HG03575 (cell line): ENCODE results near the gene CHID1.

Source experiments
- ATAC-seq: cut with Tn5 transposase; IDR thresholded peaks from one replicate; pipeline ENCODE4 v1.9.1; 2021; ENCODE audit not compliant: unreplicated experiment, insufficient number of reproducible peaks, low FRiP score; ENCODE audit errors: extremely low read depth

CHID1 gene

GRCh38 chr11:934527-934926, 23.9 kb upstream of the CHID1 start:
- ATAC-seq, result no peak

GRCh38 chr11:933936-934335, 23.3 kb upstream of the CHID1 start:
- no peak for ATAC-seq

GRCh38 chr11:933142-933851, 22.7 kb upstream of the CHID1 start:
- no peak for ATAC-seq

GRCh38 chr11:932435-932834, 21.8 kb upstream of the CHID1 start:
- ATAC-seq, result no peak

- ATAC-seq, result no peak
Measured at GRCh38 chr11:931385-931784, 20.8 kb upstream of the CHID1 start.

GRCh38 chr11:929405-929804, 18.8 kb upstream of the CHID1 start:
- no peak for ATAC-seq

- ATAC-seq, result no peak
Measured at GRCh38 chr11:928786-929185, 18.2 kb upstream of the CHID1 start.

- no peak for ATAC-seq
Measured at GRCh38 chr11:927871-928270, 17.3 kb upstream of the CHID1 start.

- ATAC-seq, result no peak
Measured at GRCh38 chr11:926341-926916, 15.8 kb upstream of the CHID1 start.

- ATAC-seq, result no peak
Measured at GRCh38 chr11:925496-926301, 15.1 kb upstream of the CHID1 start, which contains the start of gene AP2A2. TSS of gene AP2A2 (plus strand) at chr11:925870. CDS start at chr11:926022, 152 bp downstream.

- no peak for ATAC-seq
Measured at GRCh38 chr11:925158-925495, 14.5 kb upstream of the CHID1 start.

- ATAC-seq, result no peak
Measured at GRCh38 chr11:924406-925157, 14.0 kb upstream of the CHID1 start.

- ATAC-seq, result no peak
Measured at GRCh38 chr11:923691-924405, 13.2 kb upstream of the CHID1 start.

- ATAC-seq, result no peak
Measured at GRCh38 chr11:921921-922678, 11.5 kb upstream of the CHID1 start.

- no peak for ATAC-seq
Measured at GRCh38 chr11:917426-917825, 6.8 kb upstream of the CHID1 start.

GRCh38 chr11:914747-915501, 4.3 kb upstream of the CHID1 start:
- ATAC-seq, result no peak

- no peak for ATAC-seq
Measured at GRCh38 chr11:914204-914603, 3.6 kb upstream of the CHID1 start.

- ATAC-seq, result no peak
Measured at GRCh38 chr11:913043-913442, 2.4 kb upstream of the CHID1 start.
